Liver (tissue), 9 donors: ENCODE results near the gene CITED4. TPM values are rescaled to one million over a fixed set of nuclear protein-coding genes. Genes with fewer than 3 reads are reported as not detected.

Source experiments
- DNase-seq: peaks from one replicate; pipeline ENCODE4 v3.0.0-alpha.2; 2017; ENCODE audit warnings: low spot score
- H3K27ac ChIP-seq, 2 donors: one replicate each; pipeline ENCODE4 v1.7.0; 2013; ENCODE audit warnings: inconsistent platforms in 2 of 2, low read length in 2 of 2, control low read depth in 1 of 2, low read depth in 1 of 2, mild to moderate bottlenecking in 1 of 2
- H3K27me3 ChIP-seq, 4 donors: one replicate each; pipeline versions ENCODE4 v1.6.1 to v1.7.0; 2013; ENCODE audit warnings: low read length in 3 of 4, inconsistent platforms in 1 of 4, mild to moderate bottlenecking in 1 of 4, moderate library complexity in 1 of 4; ENCODE audit not compliant: control insufficient read depth in 4 of 4, insufficient read depth in 4 of 4
- H3K36me3 ChIP-seq, 4 donors: one replicate each; pipeline versions ENCODE4 v1.6.1 to v1.7.0; 2013; ENCODE audit warnings: low read length in 3 of 4, mild to moderate bottlenecking in 3 of 4, low read depth in 1 of 4, moderate library complexity in 1 of 4; ENCODE audit not compliant: control insufficient read depth in 4 of 4, insufficient read depth in 3 of 4
- H3K4me1 ChIP-seq, 4 donors: one replicate each; pipeline versions ENCODE4 v1.6.1 to v1.7.0; 2013; ENCODE audit warnings: low read length in 3 of 4, mild to moderate bottlenecking in 3 of 4, moderate library complexity in 1 of 4; ENCODE audit not compliant: control insufficient read depth in 4 of 4, insufficient read depth in 4 of 4
- H3K4me3 ChIP-seq, 3 donors: one replicate each; pipeline versions ENCODE4 v1.6.1 to v1.7.0; 2013; ENCODE audit warnings: low read length in 3 of 3, control low read depth in 1 of 3, low read depth in 1 of 3, mild to moderate bottlenecking in 1 of 3
- H3K9ac ChIP-seq, 2 donors: one replicate each; pipeline ENCODE4 v1.7.0; 2013; ENCODE audit warnings: low read length in 2 of 2, mild to moderate bottlenecking in 2 of 2, moderate library complexity in 2 of 2, control low read depth in 1 of 2, low read depth in 1 of 2
- H3K9me3 ChIP-seq, 4 donors: one replicate each; pipeline versions ENCODE4 v1.6.1 to v1.7.0; 2013; ENCODE audit warnings: low read length in 3 of 4; ENCODE audit not compliant: control insufficient read depth in 4 of 4
- EGR1 ChIP-seq, 2 donors: IDR thresholded peaks; 2 replicates each; pipeline ENCODE4 v1.6.1; 2016 to 2018; ENCODE audit warnings: antibody characterized with exemption in 2 of 2, low read depth in 2 of 2
- FOXA1 ChIP-seq: IDR thresholded peaks from 2 replicates; pipeline ENCODE4 v1.6.1; 2016; ENCODE audit warnings: antibody characterized with exemption
- FOXA2 ChIP-seq: IDR thresholded peaks from 2 replicates; pipeline ENCODE4 v1.6.1; 2016; ENCODE audit warnings: antibody characterized with exemption
- GABPA ChIP-seq, 2 donors: IDR thresholded peaks in 1 of 2; conservative IDR thresholded peaks in 1 of 2; 2 replicates each; pipeline ENCODE4 v1.6.1; 2016; ENCODE audit warnings: antibody characterized with exemption in 2 of 2, mild to moderate bottlenecking in 1 of 2, moderate library complexity in 1 of 2
- HNF4A ChIP-seq, 2 donors: conservative IDR thresholded peaks; 2 replicates each; pipeline ENCODE4 v1.6.1; 2016; ENCODE audit warnings: antibody characterized with exemption in 2 of 2, mild to moderate bottlenecking in 2 of 2
- HNF4G ChIP-seq: IDR thresholded peaks from 2 replicates; pipeline ENCODE4 v1.6.1; 2016; ENCODE audit warnings: antibody characterized with exemption
- JUND ChIP-seq, 2 donors: IDR thresholded peaks; 2 replicates each; pipeline ENCODE4 v1.6.1; 2016; ENCODE audit warnings: antibody characterized with exemption in 2 of 2
- NR2F2 ChIP-seq: IDR thresholded peaks from 2 replicates; pipeline ENCODE4 v1.6.1; 2016; ENCODE audit warnings: antibody characterized with exemption
- RAD21 ChIP-seq, 2 donors: IDR thresholded peaks; 2 replicates each; pipeline ENCODE4 v1.6.1; 2016; ENCODE audit warnings: antibody characterized with exemption in 2 of 2, mild to moderate bottlenecking in 2 of 2
- RXRA ChIP-seq, 2 donors: IDR thresholded peaks; 2 replicates each; pipeline ENCODE4 v1.6.1; 2017 to 2018; ENCODE audit warnings: antibody characterized with exemption in 2 of 2, mild to moderate bottlenecking in 1 of 2
- SP1 ChIP-seq: IDR thresholded peaks from 2 replicates; pipeline ENCODE4 v1.6.1; 2018; ENCODE audit warnings: antibody characterized with exemption, mild to moderate bottlenecking
- TAF1 ChIP-seq: conservative IDR thresholded peaks from 2 replicates; pipeline ENCODE4 v1.6.1; 2016; ENCODE audit warnings: antibody characterized with exemption, mild to moderate bottlenecking
- YY1 ChIP-seq: IDR thresholded peaks from 2 replicates; pipeline ENCODE4 v1.6.1; 2016; ENCODE audit warnings: antibody characterized with exemption, mild to moderate bottlenecking
- WGBS: extraction: QIAGEN DNeasy Blood & Tissue Kit; methylation state at CpG from one replicate; pipeline ENCODE4 v1.1.7; 2013; 5-methylcytosine and 5-hydroxymethylcytosine counted together
- polyA plus RNA-seq, 2 donors: library from polyadenylated mRNA; stranded (reverse) in 1 of 2; unstranded in 1 of 2; fragments of 200-250 nt in 1 of 2; fragments of >200 nt in 1 of 2; fragmentation: Nextera tagmentation in 1 of 2; extraction: Ambion mirVana in 1 of 2; gene quantifications; one replicate each; pipeline versions ENCODE4 v1.2.1 to v1.2.3, GENCODE V29; 2013 to 2015
- total RNA-seq, 2 donors: library from RNA; depleted of rRNA; stranded (reverse); fragments of >200 nt; gene quantifications; one replicate each; pipeline ENCODE4 v1.2.3, GENCODE V29; 2014
- TF ChIP-seq, protein P1 (sequence below): IDR thresholded peaks from 2 replicates; pipeline ENCODE4 v1.6.1; 2016; ENCODE audit warnings: antibody characterized with exemption
- TF ChIP-seq, protein P2 (sequence below): IDR thresholded peaks from 2 replicates; pipeline ENCODE4 v1.6.1; 2016; ENCODE audit warnings: antibody characterized with exemption
- TF ChIP-seq, protein P3 (sequence below): fragments of 150-350 bp; IDR thresholded peaks from 2 replicates; pipeline ENCODE4 v1.5.1; 2017; ENCODE audit warnings: improper control_type of control experiment, low read depth, low read length; ENCODE audit not compliant: missing input control
- TF ChIP-seq, protein P4 (sequence below): IDR thresholded peaks from 2 replicates; pipeline ENCODE4 v1.6.1; 2016; ENCODE audit warnings: antibody characterized with exemption
- TF ChIP-seq, protein P5 (sequence below): IDR thresholded peaks from 2 replicates; pipeline ENCODE4 v1.6.1; 2016; ENCODE audit warnings: antibody characterized with exemption, mild to moderate bottlenecking
- donor health status: healthy.
- donor health status: healthy.
- donor health status: healthy.
- donor health status: healthy.
- donor health status: healthy.

CITED4 gene
- total and polyA plus RNA-seq, 4 donors = 1.4 to 9.9 (median 5.2) TPM

DNA sequence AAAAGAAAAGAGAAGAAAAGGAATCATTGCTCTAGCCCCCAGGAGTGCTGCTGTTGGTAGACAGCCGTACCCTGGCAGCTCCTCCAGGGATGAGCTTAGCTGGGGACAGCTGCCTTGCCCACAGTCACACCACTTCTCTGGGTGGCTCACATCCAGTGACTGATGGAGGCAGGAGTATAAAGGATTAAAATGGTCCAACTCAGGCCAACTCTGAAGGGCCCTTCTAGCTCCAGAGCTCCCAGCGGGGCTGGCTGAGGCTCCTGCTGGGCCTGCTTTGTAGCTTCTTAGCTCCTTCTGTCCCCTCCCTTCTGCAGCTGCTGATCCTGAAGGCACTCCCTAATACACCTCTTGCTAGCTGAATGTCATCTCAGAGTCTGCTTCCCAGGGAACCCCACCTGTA lies 4.4 kb downstream of the CITED4 start:
- 97% methylated on average over 2 of the region's 2 CpGs for WGBS
- Histone ChIP-seq H3K36me3 (no peaks in the 10 kb centered on the region), H3K9ac (no peak overlapping the region), H3K4me3 (no peak overlapping the region), H3K27ac (no peak overlapping the region), H3K27me3 (no peaks in the 10 kb centered on the region), H3K4me1 (peaks cover 4 to 12% (median 10%) of the 10 kb centered on the region in 4 donors), H3K9me3 (no peaks in the 10 kb centered on the region)
- DNase-seq = no peak
- no peak for TF ChIP-seq RXRA (IDR thresholded peaks at IDR 0.05)

DNA sequence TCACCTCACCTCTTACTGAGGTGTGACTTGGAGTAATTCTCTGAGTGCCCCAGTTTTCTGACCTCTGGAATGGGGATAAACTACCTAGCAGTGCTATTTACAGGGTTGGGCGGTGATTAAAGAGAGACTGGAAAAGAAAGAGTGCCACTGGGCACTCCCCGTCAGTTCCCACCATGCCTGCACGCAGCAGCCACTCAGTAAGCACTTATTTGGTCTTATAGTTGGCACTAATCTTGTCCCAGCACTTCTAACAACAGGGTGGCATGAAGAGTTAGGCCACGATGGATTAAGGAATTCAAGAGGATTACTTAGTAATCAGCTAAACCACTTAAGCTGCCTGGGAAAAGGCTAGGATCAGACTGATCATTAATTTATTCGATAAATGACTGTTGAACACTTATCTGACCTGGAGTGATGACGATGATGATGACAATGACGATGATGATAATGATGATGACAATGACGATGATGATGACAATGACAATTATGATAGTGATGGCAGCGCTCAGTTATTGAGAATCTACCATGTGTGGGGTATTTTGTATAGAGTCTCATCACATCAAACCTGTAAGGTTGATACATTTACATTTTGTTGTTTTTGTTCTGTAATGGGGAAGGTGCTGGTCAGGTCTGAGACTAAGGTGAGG lies 5.4 kb downstream of the CITED4 start:
- no peak overlapping the region for H3K27ac ChIP-seq
- H3K9me3 ChIP-seq = no peaks in the 10 kb centered on the region
- no peaks in the 10 kb centered on the region for H3K27me3 ChIP-seq
- H3K36me3 ChIP-seq = no peaks in the 10 kb centered on the region
- DNase-seq = no peak
- no peak overlapping the region for H3K4me3 ChIP-seq
- WGBS = 97% methylated on average over 9 of the region's 9 CpGs
- TF ChIP-seq SP1 (no peak), YY1 (no peak), EGR1 (IDR thresholded peaks at IDR 0.05; ENCODE audit: low read depth in 2 of 2) (no peak), RXRA (IDR thresholded peaks at IDR 0.05) (no peak), RAD21 (IDR thresholded peaks at IDR 0.05) (no peak), HNF4G (no peak), GABPA (IDR thresholded peaks at IDR 0.05 in 1 of 2, conservative IDR thresholded peaks at IDR 0.05 in 1 of 2) (no peak), JUND (IDR thresholded peaks at IDR 0.05) (no peak), TAF1 (no peak), FOXA1 (no peak), NR2F2 (no peak), HNF4A (conservative IDR thresholded peaks at IDR 0.05) (no peak), FOXA2 (no peak)
- TF ChIP-seq, protein P1, sequence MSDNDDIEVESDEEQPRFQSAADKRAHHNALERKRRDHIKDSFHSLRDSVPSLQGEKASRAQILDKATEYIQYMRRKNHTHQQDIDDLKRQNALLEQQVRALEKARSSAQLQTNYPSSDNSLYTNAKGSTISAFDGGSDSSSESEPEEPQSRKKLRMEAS = no peak
- TF ChIP-seq, protein P2, sequence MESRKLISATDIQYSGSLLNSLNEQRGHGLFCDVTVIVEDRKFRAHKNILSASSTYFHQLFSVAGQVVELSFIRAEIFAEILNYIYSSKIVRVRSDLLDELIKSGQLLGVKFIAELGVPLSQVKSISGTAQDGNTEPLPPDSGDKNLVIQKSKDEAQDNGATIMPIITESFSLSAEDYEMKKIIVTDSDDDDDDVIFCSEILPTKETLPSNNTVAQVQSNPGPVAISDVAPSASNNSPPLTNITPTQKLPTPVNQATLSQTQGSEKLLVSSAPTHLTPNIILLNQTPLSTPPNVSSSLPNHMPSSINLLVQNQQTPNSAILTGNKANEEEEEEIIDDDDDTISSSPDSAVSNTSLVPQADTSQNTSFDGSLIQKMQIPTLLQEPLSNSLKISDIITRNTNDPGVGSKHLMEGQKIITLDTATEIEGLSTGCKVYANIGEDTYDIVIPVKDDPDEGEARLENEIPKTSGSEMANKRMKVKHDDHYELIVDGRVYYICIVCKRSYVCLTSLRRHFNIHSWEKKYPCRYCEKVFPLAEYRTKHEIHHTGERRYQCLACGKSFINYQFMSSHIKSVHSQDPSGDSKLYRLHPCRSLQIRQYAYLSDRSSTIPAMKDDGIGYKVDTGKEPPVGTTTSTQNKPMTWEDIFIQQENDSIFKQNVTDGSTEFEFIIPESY = no peak
- TF ChIP-seq, protein P3, sequence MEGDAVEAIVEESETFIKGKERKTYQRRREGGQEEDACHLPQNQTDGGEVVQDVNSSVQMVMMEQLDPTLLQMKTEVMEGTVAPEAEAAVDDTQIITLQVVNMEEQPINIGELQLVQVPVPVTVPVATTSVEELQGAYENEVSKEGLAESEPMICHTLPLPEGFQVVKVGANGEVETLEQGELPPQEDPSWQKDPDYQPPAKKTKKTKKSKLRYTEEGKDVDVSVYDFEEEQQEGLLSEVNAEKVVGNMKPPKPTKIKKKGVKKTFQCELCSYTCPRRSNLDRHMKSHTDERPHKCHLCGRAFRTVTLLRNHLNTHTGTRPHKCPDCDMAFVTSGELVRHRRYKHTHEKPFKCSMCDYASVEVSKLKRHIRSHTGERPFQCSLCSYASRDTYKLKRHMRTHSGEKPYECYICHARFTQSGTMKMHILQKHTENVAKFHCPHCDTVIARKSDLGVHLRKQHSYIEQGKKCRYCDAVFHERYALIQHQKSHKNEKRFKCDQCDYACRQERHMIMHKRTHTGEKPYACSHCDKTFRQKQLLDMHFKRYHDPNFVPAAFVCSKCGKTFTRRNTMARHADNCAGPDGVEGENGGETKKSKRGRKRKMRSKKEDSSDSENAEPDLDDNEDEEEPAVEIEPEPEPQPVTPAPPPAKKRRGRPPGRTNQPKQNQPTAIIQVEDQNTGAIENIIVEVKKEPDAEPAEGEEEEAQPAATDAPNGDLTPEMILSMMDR = no peak
- TF ChIP-seq, protein P4, sequence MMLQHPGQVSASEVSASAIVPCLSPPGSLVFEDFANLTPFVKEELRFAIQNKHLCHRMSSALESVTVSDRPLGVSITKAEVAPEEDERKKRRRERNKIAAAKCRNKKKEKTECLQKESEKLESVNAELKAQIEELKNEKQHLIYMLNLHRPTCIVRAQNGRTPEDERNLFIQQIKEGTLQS = no peak
- TF ChIP-seq, protein P5, sequence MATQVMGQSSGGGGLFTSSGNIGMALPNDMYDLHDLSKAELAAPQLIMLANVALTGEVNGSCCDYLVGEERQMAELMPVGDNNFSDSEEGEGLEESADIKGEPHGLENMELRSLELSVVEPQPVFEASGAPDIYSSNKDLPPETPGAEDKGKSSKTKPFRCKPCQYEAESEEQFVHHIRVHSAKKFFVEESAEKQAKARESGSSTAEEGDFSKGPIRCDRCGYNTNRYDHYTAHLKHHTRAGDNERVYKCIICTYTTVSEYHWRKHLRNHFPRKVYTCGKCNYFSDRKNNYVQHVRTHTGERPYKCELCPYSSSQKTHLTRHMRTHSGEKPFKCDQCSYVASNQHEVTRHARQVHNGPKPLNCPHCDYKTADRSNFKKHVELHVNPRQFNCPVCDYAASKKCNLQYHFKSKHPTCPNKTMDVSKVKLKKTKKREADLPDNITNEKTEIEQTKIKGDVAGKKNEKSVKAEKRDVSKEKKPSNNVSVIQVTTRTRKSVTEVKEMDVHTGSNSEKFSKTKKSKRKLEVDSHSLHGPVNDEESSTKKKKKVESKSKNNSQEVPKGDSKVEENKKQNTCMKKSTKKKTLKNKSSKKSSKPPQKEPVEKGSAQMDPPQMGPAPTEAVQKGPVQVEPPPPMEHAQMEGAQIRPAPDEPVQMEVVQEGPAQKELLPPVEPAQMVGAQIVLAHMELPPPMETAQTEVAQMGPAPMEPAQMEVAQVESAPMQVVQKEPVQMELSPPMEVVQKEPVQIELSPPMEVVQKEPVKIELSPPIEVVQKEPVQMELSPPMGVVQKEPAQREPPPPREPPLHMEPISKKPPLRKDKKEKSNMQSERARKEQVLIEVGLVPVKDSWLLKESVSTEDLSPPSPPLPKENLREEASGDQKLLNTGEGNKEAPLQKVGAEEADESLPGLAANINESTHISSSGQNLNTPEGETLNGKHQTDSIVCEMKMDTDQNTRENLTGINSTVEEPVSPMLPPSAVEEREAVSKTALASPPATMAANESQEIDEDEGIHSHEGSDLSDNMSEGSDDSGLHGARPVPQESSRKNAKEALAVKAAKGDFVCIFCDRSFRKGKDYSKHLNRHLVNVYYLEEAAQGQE = no peak
- H3K4me1 ChIP-seq = peaks cover 1 to 9% (median 7%) of the 10 kb centered on the region in 4 donors
- no peak overlapping the region for H3K9ac ChIP-seq
